ENCODE results near the gene CREB3L4. TPM values are rescaled to one million over a fixed set of nuclear protein-coding genes. Genes with fewer than 3 reads are reported as not detected.

The CREB3L4 gene
- polyA plus RNA-seq, 2 of the 4 experiments (the other 2 are of a cell fraction): 10.1 to 14.3 TPM

- FAIRE-seq: no peak
- Histone ChIP-seq H3K4me3 (no peak overlapping the region), H3K9me3 (no peaks in the 10 kb centered on the region), H3K27ac (no peak overlapping the region), H3K4me1 (no peaks in the 10 kb centered on the region; the same call in 2 of the 3 replicates), H3K4me2 (no peak overlapping the region)
- TF ChIP-seq REST (IDR thresholded peaks at IDR 0.05): no peak
- ChIA-PET POLR2A (interaction anchor here (1.4 kb wide), 1 partner anchor 16 kb away, joined by 5 read pairs; the partner anchor contains the start of gene DENND4B), CTCF (interaction anchor here (0.6 to 6.1 kb wide), 6 partner anchors 8 to 133 kb away, joined by 3 to 39 read pairs (median 4); partner anchors contain the start of genes DENND4B and RAB13)
- no peak for DNase-seq (ENCODE audit: low read depth in 1 of 2, low spot score in 1 of 2)
- ATAC-seq: no peak
- 89% methylated on average over 5 of the region's 5 CpGs for WGBS (ENCODE audit: missing lambda C conversion rate)
Observed at GRCh38 chr1:153929426-153929825, 38.3 kb upstream of the CREB3L4 start.

- ChIA-PET CTCF (interaction anchor here (0.6 to 6.1 kb wide), 6 partner anchors 7 to 133 kb away, joined by 3 to 39 read pairs (median 3); partner anchors contain the start of gene DENND4B), POLR2A (interaction anchor here (1.4 kb wide), 1 partner anchor 16 kb away, joined by 5 read pairs; the partner anchor contains the start of gene DENND4B)
- ATAC-seq (peak; percentile 63 to 70; a peak in 5 of 6 replicates), FAIRE-seq (no peak), DNase-seq (ENCODE audit: low read depth in 1 of 2, low spot score in 1 of 2) (peak in 1 of 2 experiments; percentile 39)
- Histone ChIP-seq H3K27ac (no peak overlapping the region), H3K4me2 (no peak overlapping the region), H3K4me3 (no peak overlapping the region), H3K9me3 (no peaks in the 10 kb centered on the region), H3K4me1 (no peaks in the 10 kb centered on the region)
- TF ChIP-seq PBX3 (IDR thresholded peaks at IDR 0.05): no peak
- no peak for TF ChIP-seq HMGXB4 (CRISPR knock-in tag; IDR thresholded peaks at IDR 0.05; ENCODE audit: borderline replicate concordance)
- no peak for TF ChIP-seq HOXA7 (CRISPR knock-in tag; IDR thresholded peaks at IDR 0.05)
- TF ChIP-seq HEYL (CRISPR knock-in tag; IDR thresholded peaks at IDR 0.05): no peak
- TF ChIP-seq MAX (IDR thresholded peaks at IDR 0.05): no peak
- no peak for TF ChIP-seq KDM5A (IDR thresholded peaks at IDR 0.05)
- TF ChIP-seq RARB (CRISPR knock-in tag; IDR thresholded peaks at IDR 0.05): no peak
- no peak for TF ChIP-seq JUN (IDR thresholded peaks at IDR 0.05)
- TF ChIP-seq FOXS1 (CRISPR knock-in tag; IDR thresholded peaks at IDR 0.05): no peak
- TF ChIP-seq SMC3 (IDR thresholded peaks at IDR 0.05): no peak
- no peak for TF ChIP-seq NFE2L2 (conservative IDR thresholded peaks at IDR 0.05; ENCODE audit: low read length)
- no peak for TF ChIP-seq CHD4 (IDR thresholded peaks at IDR 0.05; ENCODE audit: borderline replicate concordance)
- TF ChIP-seq ELK1 (IDR thresholded peaks at IDR 0.05; ENCODE audit: low read depth, low read length): no peak
- TF ChIP-seq FOSB (CRISPR knock-in tag; IDR thresholded peaks at IDR 0.05): no peak
- no peak for TF ChIP-seq PHF8 (IDR thresholded peaks at IDR 0.05; ENCODE audit: borderline replicate concordance, low read depth)
- no peak for TF ChIP-seq CBX8 (IDR thresholded peaks at IDR 0.05)
- no peak for TF ChIP-seq CHD2 (IDR thresholded peaks at IDR 0.05; ENCODE audit: low read length, partially characterized antibody)
- no peak for TF ChIP-seq RNF2 (IDR thresholded peaks at IDR 0.05; ENCODE audit: borderline replicate concordance, low read depth)
- no peak for TF ChIP-seq HDAC2 (IDR thresholded peaks at IDR 0.05)
- no peak for TF ChIP-seq HES2 (IDR thresholded peaks at IDR 0.05)
- WGBS (ENCODE audit: missing lambda C conversion rate): 92% methylated on average over 14 of the region's 14 CpGs
Observed at GRCh38 chr1:153929981-153930948, 37.4 kb upstream of the CREB3L4 start.
